Activated T-cell treated with anti-CD3 and anti-CD28 coated beads for 24 hours (primary cell): ENCODE data around the gene KCTD14.
"Not testable (repeated sequence)": the region's sequence is repeated elsewhere in the genome, so short reads cannot be mapped to it uniquely, and the experiment has no call there.

ENCODE experiments used
- DNase-seq: peaks from one replicate; pipeline ENCODE4 v3.0.0-alpha.2; 2020; ENCODE audit warnings: low read depth

KCTD14 gene

DNA sequence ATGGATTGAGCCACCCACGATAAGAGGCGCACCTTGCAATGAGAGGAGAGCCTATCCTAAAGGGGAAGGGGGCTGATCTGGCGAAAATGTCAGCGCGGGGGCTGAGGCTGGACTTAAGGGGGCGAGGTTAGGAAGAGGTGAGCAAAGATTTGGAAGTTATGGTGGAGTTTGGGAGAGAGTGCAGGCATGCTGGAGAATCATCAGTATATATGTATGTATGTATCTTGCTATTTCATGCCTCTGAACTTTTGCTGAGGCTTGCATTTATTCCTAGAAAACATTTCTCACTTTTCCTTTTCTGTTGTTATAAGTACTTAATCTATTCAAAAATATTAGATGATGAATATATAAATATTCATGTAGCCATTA lies 23.4 kb upstream of the KCTD14 start:
- no peak for DNase-seq

DNA sequence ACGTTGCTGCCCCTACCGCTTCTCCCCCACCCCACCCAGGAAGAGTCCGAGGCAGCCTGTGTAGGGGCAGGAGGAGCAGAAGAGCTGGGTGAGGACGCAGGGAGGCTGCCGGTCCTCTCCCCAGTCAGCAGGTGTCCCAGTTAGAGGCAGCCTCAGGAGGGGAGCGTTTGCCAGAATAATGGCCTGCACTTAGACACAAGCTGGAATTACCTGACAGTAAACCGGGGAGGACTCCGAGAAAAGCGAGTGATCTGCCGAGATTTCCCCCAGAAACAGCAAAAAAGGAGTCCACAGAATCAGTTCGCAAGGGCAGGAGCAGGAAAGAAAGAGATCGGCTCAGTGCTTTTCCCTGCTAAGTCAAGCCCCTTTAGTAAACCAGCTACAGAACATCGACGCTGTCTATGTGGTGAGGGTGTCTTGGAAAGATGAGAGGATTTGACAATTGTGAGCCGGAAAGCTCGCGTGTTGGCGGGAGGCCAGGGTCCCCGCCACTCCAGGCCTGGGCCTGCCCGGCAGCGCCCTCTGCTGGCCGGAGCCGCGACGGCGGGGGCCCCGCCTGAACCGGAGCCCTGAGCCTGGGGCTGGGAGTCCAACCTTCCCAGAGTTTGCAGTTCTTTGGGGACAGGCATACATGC lies 22.9 kb upstream of the KCTD14 start:
- DNase-seq: peak; percentile 62

DNA sequence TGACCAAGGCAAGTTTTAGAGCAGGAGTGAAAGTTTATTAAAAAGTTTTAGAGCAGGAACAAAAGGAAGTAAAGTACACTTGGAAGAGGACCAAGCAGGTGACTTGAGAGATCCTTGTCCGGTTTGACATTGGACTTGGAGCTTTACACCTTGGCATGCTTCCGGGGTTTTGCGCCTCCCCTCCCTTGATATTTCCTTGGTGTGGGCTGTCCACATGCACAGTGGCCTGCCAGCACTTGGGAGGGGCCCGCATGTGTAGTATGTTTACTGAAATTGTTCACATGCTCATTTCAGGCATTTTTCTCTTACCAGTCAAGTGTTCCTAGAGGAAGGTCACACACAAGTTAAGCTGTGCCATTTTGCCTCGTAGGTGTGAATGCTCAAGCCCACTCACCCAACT lies 21.6 kb upstream of the KCTD14 start:
- no peak for DNase-seq

DNA sequence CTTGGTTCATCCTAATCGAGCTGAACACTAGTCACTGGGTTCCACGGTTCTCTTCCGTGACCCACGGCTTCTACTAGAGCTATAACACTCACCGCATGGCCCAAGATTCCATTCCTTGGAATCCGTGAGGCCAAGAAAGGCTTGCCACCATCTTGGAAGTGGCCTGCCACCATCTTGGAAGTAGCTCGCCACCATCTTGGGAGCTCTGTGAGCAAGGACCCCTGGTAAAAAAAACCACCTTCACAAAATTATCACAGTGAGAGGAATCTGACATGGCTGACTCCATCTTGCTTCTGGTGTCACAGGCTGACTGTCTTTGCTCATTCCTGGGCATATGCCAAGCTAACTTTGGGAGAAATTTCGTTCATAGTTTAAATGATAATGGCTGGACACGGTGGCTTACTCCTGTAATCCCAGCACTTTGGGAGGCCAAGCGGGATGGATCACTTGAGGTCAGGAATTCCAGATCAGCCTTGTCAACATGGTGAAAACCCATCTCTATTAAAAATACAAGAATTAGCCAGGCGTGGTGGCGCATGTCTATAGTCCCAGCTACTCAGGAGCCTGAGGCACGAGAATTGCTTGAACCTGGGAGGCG lies 18.9 kb upstream of the KCTD14 start:
- no peak for DNase-seq

DNA sequence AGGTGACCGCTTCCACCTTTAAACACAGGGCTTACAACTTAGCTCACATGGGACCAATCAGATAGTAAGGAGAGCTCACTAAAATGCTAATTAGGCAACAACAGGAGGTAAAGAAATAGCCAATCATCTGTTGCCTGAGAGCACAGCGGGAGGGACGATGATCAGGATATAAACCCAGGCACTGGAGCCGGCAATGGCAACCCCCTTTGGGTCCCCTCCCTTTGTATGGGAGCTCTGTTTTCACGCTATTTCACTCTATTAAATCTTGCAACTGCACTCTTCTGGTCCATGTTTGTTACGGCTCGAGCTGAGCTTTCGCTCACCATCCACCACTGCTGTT lies 18.3 kb upstream of the KCTD14 start:
- DNase-seq: not testable (repeated sequence)

DNA sequence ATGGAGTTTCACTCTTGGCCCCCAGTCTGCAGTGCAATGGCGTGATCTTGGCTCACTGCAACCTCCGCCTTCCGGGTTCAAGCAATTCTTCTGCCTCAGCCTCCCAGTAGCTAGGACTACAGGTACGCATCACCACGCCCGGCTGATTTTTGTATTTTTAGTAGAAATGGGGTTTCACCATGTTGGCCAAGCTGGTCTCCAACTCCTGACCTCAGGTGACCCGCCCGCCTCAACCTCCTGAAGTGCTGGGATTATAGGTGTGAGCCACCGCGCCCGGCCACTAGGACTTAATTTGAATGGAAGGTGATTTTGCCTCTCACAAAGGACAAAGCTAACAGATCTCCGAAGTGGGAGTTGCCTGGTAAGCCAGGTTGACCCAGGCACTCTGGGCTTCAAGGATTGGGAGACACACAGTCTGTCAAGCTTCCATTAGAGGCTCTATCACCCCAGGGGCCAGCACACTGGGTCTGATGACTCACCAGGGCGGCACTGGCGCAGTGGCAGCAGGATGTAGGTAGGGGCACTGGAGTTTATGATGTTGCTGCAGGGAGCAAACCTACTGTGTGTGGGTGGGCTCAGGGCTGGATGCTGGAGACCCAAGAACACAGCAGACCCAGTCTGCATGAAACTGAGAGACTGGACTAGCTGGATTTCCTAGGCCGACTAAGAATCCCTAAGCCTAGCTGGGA lies 17.8 kb upstream of the KCTD14 start:
- no peak for DNase-seq

DNA sequence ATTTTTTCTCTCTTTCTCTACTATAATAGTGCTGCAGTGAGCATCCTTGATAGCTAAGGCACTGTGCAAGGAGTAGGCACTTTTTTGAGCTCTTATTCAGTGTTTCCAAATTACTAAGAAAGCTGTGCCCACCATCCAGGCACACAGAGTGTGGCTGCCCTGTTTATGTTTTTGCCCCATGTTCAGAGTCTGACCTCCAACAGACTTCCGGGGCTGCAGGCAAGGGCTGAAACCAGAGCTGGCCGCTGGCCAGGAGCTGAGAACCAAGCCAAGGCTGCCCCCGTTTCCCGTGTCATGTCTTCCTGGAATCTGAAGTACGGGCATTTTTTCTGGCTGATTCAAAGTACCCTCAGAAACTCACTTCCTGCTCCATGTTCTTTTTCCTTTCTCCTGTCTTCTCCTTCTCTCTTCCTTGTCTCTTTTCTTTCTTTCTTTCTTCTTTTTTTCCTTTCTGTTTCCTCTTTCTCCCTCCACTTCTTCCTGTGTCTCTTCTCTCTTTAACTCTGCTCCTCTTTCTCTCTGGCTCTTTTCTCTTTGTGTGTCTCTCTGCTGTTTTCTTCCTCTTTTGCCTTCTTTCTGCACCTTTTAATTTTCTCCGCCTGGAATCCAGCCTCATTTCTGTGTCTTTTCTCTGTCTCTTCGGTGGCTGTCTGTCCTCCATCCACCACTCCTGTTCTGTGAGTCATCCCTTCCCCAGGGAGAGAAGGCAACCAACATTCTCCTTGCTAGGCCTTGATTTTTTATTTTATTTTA lies 17.0 kb upstream of the KCTD14 start:
- no peak for DNase-seq

DNA sequence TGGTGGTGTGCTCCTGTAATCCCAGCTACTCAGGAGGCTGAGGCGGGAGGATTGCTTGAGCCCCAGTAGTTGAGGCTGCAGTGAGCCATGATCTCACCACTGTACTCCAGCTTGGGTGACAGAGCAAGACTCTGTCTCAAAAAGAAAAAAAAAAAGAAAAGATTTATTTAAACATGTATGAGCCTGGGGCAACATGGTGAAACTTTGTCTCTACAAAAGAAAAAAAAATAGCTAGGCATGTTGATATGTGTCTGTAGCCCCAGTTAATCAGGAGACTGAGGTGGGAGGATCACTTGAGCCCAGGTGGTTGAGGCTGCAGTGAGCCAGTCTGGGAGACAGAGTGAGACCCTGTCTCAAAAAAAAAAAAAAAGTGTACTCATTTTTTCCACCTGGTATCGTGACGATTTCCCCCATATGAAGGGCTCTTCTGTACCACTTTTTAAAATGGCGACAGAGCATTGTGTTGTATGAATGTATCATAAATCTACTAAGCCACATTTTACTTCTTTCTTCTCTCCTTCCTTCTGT lies 16.4 kb upstream of the KCTD14 start:
- DNase-seq: no peak

DNA sequence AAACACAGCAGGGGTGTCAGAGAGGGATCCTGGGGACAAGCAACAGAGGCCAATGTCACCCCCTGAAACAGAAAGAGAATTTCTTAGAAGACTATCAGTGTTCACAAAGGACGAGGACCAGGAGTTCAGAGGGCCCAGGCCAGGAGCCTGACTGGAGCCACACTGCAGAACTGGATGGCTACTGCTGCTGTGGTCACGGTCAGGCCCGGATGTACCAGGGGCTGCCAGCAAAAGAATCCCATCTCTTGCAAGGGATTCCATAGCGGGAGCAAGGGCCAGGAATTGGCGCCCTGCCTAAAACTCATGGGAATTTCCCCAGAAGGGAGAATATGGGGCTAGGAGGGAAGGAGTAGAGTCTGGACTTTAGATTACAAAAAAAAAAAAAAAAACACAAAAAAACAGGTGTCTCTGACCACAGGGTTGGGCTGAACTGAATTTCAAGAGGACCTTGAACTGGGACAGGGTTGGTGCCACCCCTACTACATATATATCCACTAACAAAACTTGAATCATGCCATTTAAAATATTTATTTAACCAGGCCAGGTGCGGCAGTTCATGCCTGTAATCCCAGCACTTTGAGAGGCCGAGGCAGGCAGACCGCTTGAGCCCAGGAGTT lies 15.7 kb upstream of the KCTD14 start:
- DNase-seq: no peak

DNA sequence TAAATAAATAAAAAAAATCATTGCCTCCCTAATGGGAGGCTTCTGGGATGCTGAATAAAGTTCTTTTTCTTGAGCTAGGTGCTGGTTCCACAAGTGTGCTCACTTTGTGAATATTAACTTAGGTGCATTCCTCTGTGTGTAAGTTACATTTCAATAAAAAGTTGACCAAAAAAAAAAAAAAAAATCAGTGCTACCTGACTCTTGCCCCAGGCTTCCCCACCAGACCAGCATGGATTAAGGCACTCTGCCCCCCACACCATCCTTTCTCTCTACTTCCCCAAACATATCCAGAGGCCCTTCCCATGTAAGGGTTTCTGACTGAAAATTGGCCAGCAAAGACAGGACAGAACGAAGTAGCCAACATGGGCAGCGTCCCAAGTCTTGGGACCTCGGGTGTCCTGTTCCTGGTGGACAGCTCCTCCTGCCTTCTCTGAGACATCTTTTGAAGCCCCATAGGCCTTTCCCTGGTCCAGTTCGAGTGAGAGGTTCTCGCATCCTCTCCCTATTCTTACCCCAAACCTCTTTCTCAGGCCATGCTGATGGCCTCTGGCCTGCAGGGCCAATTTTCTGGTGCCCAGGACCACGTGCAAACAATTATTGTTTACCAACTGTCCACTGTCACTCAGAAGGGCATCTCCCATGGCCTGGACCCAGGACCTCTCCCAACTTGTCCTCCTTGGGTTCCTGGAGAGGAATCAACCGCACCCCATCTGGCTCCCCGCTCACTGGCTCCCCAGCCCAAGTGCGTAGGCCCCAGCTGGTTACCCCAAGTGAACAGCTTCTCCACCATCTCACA lies 14.9 kb upstream of the KCTD14 start:
- DNase-seq: no peak

DNA sequence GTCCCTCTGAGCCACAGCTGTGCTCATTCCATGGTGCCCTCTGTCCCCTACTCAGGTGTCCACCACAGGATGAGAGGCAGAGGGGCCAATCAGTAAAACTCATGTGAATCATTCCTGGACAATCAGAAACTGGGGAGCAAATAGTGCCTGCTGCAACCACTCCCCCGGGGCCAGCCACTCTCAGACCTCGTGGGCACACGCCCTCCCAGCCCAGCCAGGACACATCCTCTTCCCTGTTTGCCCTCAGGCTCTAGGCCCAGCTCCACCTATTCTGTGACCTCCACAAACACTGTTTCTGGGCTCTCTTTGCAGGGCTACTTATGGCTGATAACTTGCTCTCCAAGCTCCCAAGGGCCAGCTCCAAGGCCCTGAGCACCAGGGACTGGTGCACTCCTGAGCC lies 14.0 kb upstream of the KCTD14 start:
- DNase-seq: no peak

DNA sequence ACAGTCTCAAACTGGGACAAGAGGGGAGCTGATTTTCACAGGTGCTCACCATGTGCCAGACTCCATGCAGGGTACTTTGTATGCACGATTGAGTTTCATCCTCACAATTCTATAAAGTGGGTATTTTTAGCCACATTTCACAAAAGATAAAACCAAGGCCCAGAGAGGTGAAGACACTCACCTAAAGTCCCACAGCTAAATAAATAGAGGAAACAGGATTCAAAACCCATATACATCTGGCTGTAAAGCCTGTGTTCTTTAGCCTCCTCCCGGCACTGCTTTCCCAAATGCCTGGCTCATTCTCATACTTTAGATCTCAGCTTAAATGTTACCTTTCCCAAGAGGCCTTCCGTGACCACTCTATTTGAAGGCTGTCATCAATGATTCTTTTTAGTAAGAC lies 13.2 kb upstream of the KCTD14 start:
- no peak for DNase-seq

DNA sequence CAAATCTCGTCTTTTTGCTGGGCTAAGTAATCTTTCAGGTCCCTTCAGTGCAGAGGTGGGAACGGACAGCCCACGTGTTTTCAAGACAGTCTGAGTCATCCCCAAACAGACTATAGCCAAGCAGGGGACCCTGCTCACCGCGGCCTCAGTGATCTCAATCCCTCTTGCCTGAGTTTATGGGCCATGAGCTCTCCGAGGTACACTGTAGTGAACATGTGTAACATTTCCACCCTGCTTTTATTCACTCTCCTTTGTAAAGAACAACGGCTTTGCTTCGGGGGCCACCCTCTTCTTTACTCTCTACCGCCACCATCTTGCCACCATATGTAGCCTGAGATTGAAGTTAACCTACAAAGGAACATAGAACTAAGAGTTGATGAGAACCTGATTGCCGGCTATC lies 11.5 kb upstream of the KCTD14 start:
- no peak for DNase-seq

DNA sequence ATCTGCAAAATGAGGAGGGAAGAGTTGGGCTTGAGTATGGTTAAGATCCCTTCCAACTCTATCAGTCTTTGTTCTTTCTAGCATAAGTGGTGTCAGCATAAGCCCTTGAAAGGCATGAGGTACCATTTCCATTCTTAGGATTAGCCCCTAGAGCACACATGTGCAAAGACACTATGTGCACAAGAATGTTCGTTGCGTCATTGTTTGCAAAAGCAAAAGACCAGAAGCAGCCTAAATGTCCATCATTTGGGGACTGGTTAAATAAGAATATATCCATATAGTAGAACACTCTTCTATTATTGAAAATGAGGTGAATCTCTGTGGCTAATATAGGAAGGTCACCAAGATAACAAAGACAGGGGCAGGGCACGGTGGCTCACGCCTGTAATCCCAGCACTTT lies 10.0 kb upstream of the KCTD14 start:
- no peak for DNase-seq

DNA sequence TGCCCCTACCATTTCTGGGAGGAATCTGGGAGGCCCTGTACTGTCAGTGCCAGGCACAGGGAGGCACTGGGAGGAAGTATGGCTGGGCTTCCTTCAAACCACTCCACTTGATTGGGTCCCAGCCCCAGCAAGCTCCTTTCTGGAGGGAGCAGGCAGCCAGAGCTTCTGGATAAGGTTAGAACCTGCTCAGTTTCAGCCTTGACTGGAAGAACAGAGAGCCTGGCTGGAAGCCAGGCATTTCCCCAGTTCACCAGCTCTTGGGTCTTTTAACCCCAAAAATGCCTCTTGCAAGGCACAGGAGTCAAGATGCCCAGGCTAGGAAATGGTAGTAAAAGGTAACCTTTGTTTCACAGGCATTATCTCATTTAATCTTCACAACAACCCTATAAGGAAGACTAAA lies 9.0 kb upstream of the KCTD14 start:
- no peak for DNase-seq

DNA sequence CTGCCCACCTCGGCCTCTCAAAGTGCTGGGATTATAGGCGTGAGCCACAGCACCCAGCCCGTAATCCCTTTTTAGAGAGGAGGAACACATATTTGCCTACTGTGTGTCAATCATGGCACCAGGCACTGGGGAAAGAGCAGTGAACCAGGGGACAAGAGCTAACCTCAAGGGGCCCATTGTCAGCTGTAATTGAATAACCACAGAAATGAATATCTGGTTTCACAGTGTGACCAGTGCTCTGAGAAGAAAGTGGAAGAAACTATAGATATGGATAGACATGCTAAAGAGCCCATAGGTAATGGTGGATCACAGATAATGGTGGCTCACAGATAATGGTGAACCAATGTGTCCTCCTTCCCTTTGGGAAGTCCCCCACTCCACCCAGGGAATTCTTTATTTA lies 8.6 kb upstream of the KCTD14 start:
- no peak for DNase-seq

DNA sequence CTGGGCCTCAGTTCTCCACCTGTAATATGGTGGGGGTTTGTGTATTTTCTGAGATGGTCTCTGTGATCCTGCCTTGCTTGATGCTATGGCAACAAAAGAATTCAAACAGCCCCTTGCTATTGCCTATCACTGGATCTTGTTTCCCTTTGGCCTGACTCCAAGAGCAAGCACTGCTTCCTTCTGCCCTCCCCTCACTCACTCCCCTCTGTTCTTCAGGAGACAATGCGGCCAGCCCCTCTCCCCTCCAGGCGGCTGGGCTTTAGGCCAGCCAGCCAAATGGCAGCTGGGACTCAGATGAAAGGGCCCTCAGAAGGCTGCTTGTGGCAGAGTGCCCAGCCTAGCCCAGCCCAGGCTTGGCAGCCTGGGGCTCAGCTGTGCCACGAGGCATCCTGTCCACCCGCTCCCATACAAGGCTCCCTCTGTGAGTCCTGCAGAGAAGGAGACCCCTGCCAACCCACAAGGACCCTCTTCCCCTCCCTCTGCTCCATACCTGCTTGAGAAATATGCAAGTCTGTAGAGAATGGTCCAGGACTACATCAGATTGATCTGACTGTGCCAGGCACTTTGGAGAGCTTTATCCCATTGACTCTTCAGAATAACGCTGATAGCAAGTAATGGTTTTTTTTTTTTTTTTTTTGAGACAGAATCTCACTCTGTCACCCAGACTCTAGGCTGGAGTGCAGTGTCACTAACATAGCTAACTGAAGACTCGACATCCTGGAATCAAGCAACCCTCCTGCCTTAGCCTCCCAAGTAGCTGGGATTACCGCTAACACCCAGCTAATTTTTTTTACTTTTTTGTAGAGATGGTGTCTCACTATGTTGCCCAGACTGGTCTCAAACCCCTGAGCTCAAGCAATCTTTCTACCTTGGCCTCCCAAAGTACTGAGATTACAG lies 7.6 kb upstream of the KCTD14 start:
- no peak for DNase-seq

DNA sequence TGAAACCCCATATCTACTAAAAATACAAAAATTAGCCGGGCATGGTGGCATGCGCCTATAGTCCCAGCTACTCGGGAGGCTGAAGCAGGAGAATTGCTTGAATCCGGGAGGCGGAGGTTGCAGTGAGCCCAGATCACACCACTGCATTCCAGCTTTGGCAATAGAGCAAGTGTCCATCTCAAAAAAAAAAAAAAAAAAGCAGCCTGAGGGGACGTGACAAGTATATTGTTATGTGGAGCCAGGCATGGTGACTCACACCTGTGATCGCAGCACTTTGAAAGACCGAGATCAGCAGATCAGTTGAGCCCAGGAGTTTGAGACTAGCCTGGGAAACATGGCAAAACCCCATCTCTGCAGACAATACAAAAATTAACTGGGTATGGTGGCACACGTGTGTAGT lies 5.3 kb upstream of the KCTD14 start:
- not testable (repeated sequence) for DNase-seq

DNA sequence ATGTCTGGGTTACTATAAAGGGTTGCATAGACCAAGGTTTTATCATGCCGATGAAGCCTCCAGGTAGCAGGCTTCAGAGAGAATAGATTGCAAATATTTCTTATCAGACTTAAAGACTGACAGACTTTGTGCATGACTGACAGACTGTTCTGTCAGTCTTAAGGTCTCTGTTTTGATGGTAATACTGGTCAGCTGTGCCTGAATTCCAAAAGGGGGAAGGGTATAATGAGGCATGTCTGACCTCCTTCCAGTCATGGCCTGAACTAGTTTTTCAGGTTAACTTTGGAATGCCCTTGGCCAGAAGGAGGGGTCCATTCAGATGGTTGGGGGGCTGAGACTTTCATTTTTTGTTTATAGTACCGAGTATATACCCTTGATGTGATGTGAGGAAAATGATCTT lies 4.7 kb upstream of the KCTD14 start:
- DNase-seq: no peak

DNA sequence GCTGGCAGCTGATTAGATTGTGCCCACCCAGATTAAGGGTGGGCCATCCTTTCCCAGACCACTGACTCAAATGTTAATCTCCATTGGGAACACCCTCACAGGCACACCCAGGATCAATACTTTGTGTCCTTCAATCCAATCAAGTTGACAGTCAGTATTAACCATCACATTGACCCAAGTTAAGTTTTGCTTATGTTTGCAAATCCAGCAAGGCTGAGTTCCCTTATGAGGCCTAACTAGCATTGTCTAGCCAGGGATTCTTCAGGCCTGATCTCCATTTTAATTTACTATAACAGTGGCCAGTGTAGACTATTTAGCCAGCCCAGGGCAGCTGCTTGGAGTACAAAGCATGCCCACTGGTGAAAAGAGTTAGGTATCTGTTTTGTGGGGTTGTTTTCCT lies 2.3 kb upstream of the KCTD14 start:
- no peak for DNase-seq

DNA sequence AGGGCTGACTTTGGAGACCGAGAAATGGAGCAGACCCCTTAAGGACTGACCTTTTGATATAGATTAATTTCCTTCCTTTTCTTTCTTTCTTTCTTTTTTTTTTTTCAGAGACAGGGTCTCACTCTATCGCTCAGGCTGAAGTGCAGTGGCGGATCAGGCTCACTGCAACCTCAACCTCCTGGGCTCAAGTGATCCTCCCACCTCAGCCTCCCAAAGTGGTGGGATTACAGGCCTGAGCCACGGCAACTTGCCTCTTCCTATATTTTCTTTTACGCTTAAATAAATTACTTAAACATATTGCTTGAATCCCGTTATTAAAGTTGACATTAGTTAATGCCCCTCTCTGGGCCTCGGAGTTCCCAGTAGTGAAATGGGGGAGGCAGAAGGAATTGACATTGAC lies 350 bp upstream of the KCTD14 start:
- DNase-seq: no peak
